ENCODE data around the gene SLC4A1. TPM values are rescaled to one million over a fixed set of nuclear protein-coding genes. Genes with fewer than 3 reads are reported as not detected.
A peak's percentile ranks its signal among the peaks of the same experiment; 100 is the strongest.

Gene SLC4A1
- total RNA-seq, 1 experiment from 2014 or later = 0.22 TPM

- peaks cover 3 to 28% of the 10 kb centered on the region in 2 experiments; a peak in 3 of 4 replicates for H3K4me1 ChIP-seq (ENCODE audit: control insufficient read depth in 1 of 2, insufficient read depth in 2 of 2, low read length in 2 of 2)
- no peaks in the 10 kb centered on the region for H3K9me2 ChIP-seq (ENCODE audit: insufficient read depth)
- ChIA-PET RAD21 (ENCODE audit: low non-redundant PET in 1 of 2, low total read pairs in 2 of 2, uncharacterized antibody in 2 of 2, unreplicated experiment in 2 of 2) (interaction anchor here in 1 of 2 experiments (0.6 kb wide), 1 partner anchor 83 kb away, joined by 4 read pairs; no protein-coding TSS in a partner anchor), CTCF (interaction anchor here (1.0 kb wide), 2 partner anchors 11 kb away, joined by 3 read pairs; no protein-coding TSS in a partner anchor), POLR2A (no interaction called here)
- DNase-seq (ENCODE audit: low read depth, low spot score) (no peak), ATAC-seq (peak; percentile 57)
- H3K9ac ChIP-seq (ENCODE audit: low read length) = no peak overlapping the region
- TF ChIP-seq POLR2AphosphoS5 (IDR thresholded peaks at IDR 0.05; ENCODE audit: low read depth, low read length) = no peak
- H3K36me3 ChIP-seq (ENCODE audit: control insufficient read depth in 1 of 2, insufficient read depth in 2 of 2, low read length in 2 of 2) = no peaks in the 10 kb centered on the region
- no TSS peak for BruUV-seq (replicated peaks)
- H2AFZ ChIP-seq (ENCODE audit: low read depth, low read length, poor library complexity, severe bottlenecking) = no peak overlapping the region
- no peak overlapping the region for H3K27ac ChIP-seq (ENCODE audit: low read depth, low read length)
- H3K27me3 ChIP-seq (ENCODE audit: insufficient read depth, low read length) = no peaks in the 10 kb centered on the region
- no peaks in the 10 kb centered on the region for H3K9me3 ChIP-seq (ENCODE audit: control insufficient read depth in 1 of 2, insufficient read depth in 1 of 2, low read depth in 1 of 2, low read length in 2 of 2)
- H4K20me1 ChIP-seq (ENCODE audit: insufficient read depth) = no peaks in the 10 kb centered on the region
- peak overlapping the region; percentile 69 for H3K4me2 ChIP-seq (ENCODE audit: low read length)
- intact Hi-C loops (cut with micrococcal nuclease) = loop anchor here (2.0 kb wide), 1 partner anchor 73 kb away; no protein-coding TSS in a partner anchor
- H3K79me2 ChIP-seq (ENCODE audit: insufficient read depth, low read length) = no peaks in the 10 kb centered on the region
- H3K4me3 ChIP-seq (replicated peaks in 1 of 2; ENCODE audit: low read depth in 1 of 2, low read length in 2 of 2) = no peak overlapping the region; a peak in 1 of 4 replicates
Observed at GRCh38 chr17:44307387-44308186, 39.7 kb upstream of the SLC4A1 start.

- RAD21 ChIA-PET (ENCODE audit: low non-redundant PET in 1 of 2, low total read pairs in 2 of 2, uncharacterized antibody in 2 of 2, unreplicated experiment in 2 of 2) = no interaction called here
- H4K20me1 ChIP-seq (ENCODE audit: insufficient read depth) = no peaks in the 10 kb centered on the region
- H3K4me3 ChIP-seq (replicated peaks in 1 of 2; ENCODE audit: low read depth in 1 of 2, low read length in 2 of 2) = no peak overlapping the region
- H3K36me3 ChIP-seq (ENCODE audit: control insufficient read depth in 1 of 2, insufficient read depth in 2 of 2, low read length in 2 of 2) = no peaks in the 10 kb centered on the region
- no peaks in the 10 kb centered on the region for H3K79me2 ChIP-seq (ENCODE audit: insufficient read depth, low read length)
- POLR2A ChIA-PET = no interaction called here
- DNase-seq (ENCODE audit: low read depth, low spot score) (no peak), ATAC-seq (no peak)
- TF ChIP-seq SP1 (IDR thresholded peaks at IDR 0.05; ENCODE audit: low read depth) = no peak
- TF ChIP-seq, protein P1, sequence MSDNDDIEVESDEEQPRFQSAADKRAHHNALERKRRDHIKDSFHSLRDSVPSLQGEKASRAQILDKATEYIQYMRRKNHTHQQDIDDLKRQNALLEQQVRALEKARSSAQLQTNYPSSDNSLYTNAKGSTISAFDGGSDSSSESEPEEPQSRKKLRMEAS (IDR thresholded peaks at IDR 0.05) = no peak
- no peak for TF ChIP-seq EZH2phosphoT487 (IDR thresholded peaks at IDR 0.05; ENCODE audit: borderline replicate concordance)
- TF ChIP-seq, protein P2, sequence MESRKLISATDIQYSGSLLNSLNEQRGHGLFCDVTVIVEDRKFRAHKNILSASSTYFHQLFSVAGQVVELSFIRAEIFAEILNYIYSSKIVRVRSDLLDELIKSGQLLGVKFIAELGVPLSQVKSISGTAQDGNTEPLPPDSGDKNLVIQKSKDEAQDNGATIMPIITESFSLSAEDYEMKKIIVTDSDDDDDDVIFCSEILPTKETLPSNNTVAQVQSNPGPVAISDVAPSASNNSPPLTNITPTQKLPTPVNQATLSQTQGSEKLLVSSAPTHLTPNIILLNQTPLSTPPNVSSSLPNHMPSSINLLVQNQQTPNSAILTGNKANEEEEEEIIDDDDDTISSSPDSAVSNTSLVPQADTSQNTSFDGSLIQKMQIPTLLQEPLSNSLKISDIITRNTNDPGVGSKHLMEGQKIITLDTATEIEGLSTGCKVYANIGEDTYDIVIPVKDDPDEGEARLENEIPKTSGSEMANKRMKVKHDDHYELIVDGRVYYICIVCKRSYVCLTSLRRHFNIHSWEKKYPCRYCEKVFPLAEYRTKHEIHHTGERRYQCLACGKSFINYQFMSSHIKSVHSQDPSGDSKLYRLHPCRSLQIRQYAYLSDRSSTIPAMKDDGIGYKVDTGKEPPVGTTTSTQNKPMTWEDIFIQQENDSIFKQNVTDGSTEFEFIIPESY (IDR thresholded peaks at IDR 0.05; ENCODE audit: extremely low read depth, insufficient replicate concordance, low read length) = no peak
- TF ChIP-seq POLR2A (IDR thresholded peaks at IDR 0.05; ENCODE audit: borderline replicate concordance, extremely low read depth, insufficient read depth, insufficient read length) = no peak
- TF ChIP-seq YY1 (IDR thresholded peaks at IDR 0.05; ENCODE audit: extremely low read depth, insufficient replicate concordance, low read depth, low read length) = no peak
- H3K27me3 ChIP-seq (ENCODE audit: insufficient read depth, low read length) = no peaks in the 10 kb centered on the region
- peaks cover 3 to 20% of the 10 kb centered on the region in 2 experiments; a peak in 3 of 4 replicates for H3K4me1 ChIP-seq (ENCODE audit: control insufficient read depth in 1 of 2, insufficient read depth in 2 of 2, low read length in 2 of 2)
- CTCF ChIA-PET = no interaction called here
- no peak overlapping the region for H3K9ac ChIP-seq (ENCODE audit: low read length)
- no peak overlapping the region for H3K27ac ChIP-seq (ENCODE audit: low read depth, low read length)
- no peaks in the 10 kb centered on the region for H3K9me2 ChIP-seq (ENCODE audit: insufficient read depth)
- intact Hi-C loops (cut with micrococcal nuclease) = no loop called here
- no peak overlapping the region for H3K4me2 ChIP-seq (ENCODE audit: low read length)
- no peak overlapping the region for H2AFZ ChIP-seq (ENCODE audit: low read depth, low read length, poor library complexity, severe bottlenecking)
- no TSS peak for BruUV-seq (replicated peaks)
- H3K9me3 ChIP-seq (ENCODE audit: control insufficient read depth in 1 of 2, insufficient read depth in 1 of 2, low read depth in 1 of 2, low read length in 2 of 2) = no peaks in the 10 kb centered on the region
Observed at GRCh38 chr17:44304651-44305050, 36.7 kb upstream of the SLC4A1 start.
